ENCODE measurements around the gene LCP2. TPM values are rescaled to one million over a fixed set of nuclear protein-coding genes. Genes with fewer than 3 reads are reported as not detected.

The LCP2 gene
- total RNA-seq, 1 experiment from 2014 or later, result 0.72 TPM

DNA sequence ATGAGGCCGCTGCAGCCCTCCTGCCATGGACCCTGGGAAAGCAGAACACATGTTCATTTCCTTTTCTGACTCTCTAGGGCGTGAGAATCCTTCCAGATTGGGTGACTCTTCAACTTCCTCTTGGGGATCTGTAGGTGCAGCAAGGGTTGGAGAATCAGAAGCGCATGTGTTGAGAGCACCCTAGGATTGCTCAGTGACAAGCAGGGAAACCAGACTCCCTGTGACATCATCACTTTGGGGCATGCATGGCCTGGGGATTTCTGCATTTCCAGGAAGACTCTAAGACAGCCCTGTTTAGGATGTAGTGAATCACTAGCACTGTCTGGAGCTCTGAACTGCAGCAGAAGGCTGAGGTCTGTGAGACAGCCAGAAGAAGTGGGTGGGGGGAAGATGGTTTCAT is 15.1 kb upstream of the LCP2 start (continued):
- TF ChIP-seq, protein P1, sequence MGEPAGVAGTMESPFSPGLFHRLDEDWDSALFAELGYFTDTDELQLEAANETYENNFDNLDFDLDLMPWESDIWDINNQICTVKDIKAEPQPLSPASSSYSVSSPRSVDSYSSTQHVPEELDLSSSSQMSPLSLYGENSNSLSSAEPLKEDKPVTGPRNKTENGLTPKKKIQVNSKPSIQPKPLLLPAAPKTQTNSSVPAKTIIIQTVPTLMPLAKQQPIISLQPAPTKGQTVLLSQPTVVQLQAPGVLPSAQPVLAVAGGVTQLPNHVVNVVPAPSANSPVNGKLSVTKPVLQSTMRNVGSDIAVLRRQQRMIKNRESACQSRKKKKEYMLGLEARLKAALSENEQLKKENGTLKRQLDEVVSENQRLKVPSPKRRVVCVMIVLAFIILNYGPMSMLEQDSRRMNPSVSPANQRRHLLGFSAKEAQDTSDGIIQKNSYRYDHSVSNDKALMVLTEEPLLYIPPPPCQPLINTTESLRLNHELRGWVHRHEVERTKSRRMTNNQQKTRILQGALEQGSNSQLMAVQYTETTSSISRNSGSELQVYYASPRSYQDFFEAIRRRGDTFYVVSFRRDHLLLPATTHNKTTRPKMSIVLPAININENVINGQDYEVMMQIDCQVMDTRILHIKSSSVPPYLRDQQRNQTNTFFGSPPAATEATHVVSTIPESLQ (CRISPR knock-in tag; IDR thresholded peaks at IDR 0.05), result no peak
- TF ChIP-seq CREM (CRISPR knock-in tag; IDR thresholded peaks at IDR 0.05), result no peak
- TF ChIP-seq ZNF416 (CRISPR knock-in tag; IDR thresholded peaks at IDR 0.05), result no peak
- TF ChIP-seq, protein P2, sequence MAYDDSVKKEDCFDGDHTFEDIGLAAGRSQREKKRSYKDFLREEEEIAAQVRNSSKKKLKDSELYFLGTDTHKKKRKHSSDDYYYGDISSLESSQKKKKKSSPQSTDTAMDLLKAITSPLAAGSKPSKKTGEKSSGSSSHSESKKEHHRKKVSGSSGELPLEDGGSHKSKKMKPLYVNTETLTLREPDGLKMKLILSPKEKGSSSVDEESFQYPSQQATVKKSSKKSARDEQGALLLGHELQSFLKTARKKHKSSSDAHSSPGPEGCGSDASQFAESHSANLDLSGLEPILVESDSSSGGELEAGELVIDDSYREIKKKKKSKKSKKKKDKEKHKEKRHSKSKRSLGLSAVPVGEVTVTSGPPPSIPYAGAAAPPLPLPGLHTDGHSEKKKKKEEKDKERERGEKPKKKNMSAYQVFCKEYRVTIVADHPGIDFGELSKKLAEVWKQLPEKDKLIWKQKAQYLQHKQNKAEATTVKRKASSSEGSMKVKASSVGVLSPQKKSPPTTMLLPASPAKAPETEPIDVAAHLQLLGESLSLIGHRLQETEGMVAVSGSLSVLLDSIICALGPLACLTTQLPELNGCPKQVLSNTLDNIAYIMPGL (CRISPR knock-in tag; IDR thresholded peaks at IDR 0.05), result no peak
- no peak for TF ChIP-seq ZNF263 (CRISPR knock-in tag; IDR thresholded peaks at IDR 0.05; ENCODE audit: low read depth)
- TF ChIP-seq, protein P3, sequence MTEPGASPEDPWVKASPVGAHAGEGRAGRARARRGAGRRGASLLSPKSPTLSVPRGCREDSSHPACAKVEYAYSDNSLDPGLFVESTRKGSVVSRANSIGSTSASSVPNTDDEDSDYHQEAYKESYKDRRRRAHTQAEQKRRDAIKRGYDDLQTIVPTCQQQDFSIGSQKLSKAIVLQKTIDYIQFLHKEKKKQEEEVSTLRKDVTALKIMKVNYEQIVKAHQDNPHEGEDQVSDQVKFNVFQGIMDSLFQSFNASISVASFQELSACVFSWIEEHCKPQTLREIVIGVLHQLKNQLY (CRISPR knock-in tag; IDR thresholded peaks at IDR 0.05), result no peak
- no peak for TF ChIP-seq ZNF671 (CRISPR knock-in tag; IDR thresholded peaks at IDR 0.05)

DNA sequence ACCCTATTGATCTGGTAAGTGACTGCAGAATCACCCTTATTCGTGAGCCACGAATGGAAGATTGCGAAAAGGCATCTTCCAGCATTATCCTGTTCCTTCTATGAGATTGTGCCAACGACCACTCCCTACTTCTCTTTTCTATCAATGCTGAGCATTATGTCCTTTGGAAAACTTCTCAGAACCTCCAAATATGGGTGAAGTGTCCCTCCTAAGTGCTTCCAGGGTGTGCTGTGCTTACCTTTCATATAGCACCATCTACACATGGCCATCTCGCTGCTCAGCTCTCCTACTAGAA is 14.7 kb upstream of the LCP2 start:
- no peaks in the 10 kb centered on the region; the same call in 1 of the 2 replicates for H3K27me3 Mint-ChIP-seq (ENCODE audit: low read depth)
- H3K9me3 Mint-ChIP-seq, result no peaks in the 10 kb centered on the region
- no peak overlapping the region for H3K27ac Mint-ChIP-seq
- H3K36me3 Mint-ChIP-seq, result no peaks in the 10 kb centered on the region
- CTCF ChIA-PET, result no interaction called here
- DNase-seq (ENCODE audit: low spot score) (no peak), ATAC-seq (no peak)
- POLR2A ChIA-PET, result interaction anchor here (1.9 kb wide), 1 partner anchor 41 kb away, joined by 5 read pairs; no protein-coding TSS in a partner anchor
- TF ChIP-seq GTF2I (CRISPR knock-in tag; conservative IDR thresholded peaks at IDR 0.05) (no peak), ESRRA (CRISPR knock-in tag; IDR thresholded peaks at IDR 0.05; ENCODE audit: borderline replicate concordance) (no peak), ZNF219 (CRISPR knock-in tag; IDR thresholded peaks at IDR 0.05; ENCODE audit: borderline replicate concordance) (no peak), ZNF396 (CRISPR knock-in tag; IDR thresholded peaks at IDR 0.05; ENCODE audit: borderline replicate concordance) (no peak), GRHL2 (CRISPR knock-in tag; IDR thresholded peaks at IDR 0.05; ENCODE audit: insufficient replicate concordance, severe bottlenecking) (no peak), MXD4 (CRISPR knock-in tag; IDR thresholded peaks at IDR 0.05; ENCODE audit: borderline replicate concordance) (no peak), NFATC4 (CRISPR knock-in tag; IDR thresholded peaks at IDR 0.05) (no peak), ATF1 (CRISPR knock-in tag; IDR thresholded peaks at IDR 0.05) (no peak), IRF2 (CRISPR knock-in tag; IDR thresholded peaks at IDR 0.05; ENCODE audit: borderline replicate concordance, low read depth) (no peak), FOXJ3 (CRISPR knock-in tag; IDR thresholded peaks at IDR 0.05; ENCODE audit: borderline replicate concordance) (no peak), SP1 (CRISPR knock-in tag; conservative IDR thresholded peaks at IDR 0.05) (no peak), ETV6 (CRISPR knock-in tag; IDR thresholded peaks at IDR 0.05) (no peak)
- TF ChIP-seq, protein P4, sequence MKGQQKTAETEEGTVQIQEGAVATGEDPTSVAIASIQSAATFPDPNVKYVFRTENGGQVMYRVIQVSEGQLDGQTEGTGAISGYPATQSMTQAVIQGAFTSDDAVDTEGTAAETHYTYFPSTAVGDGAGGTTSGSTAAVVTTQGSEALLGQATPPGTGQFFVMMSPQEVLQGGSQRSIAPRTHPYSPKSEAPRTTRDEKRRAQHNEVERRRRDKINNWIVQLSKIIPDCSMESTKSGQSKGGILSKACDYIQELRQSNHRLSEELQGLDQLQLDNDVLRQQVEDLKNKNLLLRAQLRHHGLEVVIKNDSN (CRISPR knock-in tag; IDR thresholded peaks at IDR 0.05), result no peak
- TF ChIP-seq, protein P5, sequence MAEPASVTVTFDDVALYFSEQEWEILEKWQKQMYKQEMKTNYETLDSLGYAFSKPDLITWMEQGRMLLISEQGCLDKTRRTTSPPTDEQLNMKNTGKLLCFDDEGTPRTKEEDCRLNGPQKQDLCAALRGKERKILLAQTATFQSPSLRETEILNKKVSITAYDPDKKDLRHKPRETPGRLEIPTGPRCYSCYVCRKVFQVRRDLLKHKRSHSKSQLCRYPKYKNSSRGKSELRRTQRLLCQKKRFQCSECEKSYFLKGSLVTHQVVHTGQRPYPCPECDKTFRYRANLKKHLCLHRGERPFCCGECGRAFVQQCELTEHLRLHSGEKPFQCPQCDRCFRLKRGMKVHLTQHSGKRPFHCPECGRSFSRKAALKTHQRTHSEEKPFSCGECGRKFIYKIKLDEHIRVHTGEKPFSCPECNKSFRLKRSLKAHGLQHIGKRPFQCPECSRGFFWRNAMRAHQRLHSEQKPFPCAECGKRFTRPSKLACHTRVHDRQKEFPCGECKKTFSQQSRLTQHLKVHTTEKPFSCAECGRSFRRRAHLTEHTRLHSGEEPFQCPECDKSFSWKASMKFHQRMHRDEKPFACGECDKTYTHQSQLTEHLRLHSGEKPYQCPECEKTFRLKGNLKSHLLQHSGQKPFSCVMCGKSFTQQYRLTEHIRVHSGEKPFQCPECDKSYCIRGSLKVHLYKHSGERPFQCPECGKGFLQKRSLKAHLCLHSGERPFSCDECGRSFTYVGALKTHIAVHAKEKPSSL (CRISPR knock-in tag; conservative IDR thresholded peaks at IDR 0.05), result no peak
- TF ChIP-seq, protein P6, sequence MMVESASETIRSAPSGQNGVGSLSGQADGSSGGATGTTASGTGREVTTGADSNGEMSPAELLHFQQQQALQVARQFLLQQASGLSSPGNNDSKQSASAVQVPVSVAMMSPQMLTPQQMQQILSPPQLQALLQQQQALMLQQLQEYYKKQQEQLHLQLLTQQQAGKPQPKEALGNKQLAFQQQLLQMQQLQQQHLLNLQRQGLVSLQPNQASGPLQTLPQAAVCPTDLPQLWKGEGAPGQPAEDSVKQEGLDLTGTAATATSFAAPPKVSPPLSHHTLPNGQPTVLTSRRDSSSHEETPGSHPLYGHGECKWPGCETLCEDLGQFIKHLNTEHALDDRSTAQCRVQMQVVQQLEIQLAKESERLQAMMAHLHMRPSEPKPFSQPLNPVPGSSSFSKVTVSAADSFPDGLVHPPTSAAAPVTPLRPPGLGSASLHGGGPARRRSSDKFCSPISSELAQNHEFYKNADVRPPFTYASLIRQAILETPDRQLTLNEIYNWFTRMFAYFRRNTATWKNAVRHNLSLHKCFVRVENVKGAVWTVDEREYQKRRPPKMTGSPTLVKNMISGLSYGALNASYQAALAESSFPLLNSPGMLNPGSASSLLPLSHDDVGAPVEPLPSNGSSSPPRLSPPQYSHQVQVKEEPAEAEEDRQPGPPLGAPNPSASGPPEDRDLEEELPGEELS (CRISPR knock-in tag; IDR thresholded peaks at IDR 0.05), result no peak
- TF ChIP-seq, protein P7, sequence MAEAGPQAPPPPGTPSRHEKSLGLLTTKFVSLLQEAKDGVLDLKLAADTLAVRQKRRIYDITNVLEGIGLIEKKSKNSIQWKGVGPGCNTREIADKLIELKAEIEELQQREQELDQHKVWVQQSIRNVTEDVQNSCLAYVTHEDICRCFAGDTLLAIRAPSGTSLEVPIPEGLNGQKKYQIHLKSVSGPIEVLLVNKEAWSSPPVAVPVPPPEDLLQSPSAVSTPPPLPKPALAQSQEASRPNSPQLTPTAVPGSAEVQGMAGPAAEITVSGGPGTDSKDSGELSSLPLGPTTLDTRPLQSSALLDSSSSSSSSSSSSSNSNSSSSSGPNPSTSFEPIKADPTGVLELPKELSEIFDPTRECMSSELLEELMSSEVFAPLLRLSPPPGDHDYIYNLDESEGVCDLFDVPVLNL (CRISPR knock-in tag; IDR thresholded peaks at IDR 0.05; ENCODE audit: borderline replicate concordance, low read depth), result no peak
- TF ChIP-seq, protein P8, sequence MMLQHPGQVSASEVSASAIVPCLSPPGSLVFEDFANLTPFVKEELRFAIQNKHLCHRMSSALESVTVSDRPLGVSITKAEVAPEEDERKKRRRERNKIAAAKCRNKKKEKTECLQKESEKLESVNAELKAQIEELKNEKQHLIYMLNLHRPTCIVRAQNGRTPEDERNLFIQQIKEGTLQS (CRISPR knock-in tag; conservative IDR thresholded peaks at IDR 0.05), result no peak
- peaks cover 37% of the 10 kb centered on the region for H3K4me1 Mint-ChIP-seq
- no peak overlapping the region for H3K4me3 Mint-ChIP-seq

All from WTC11 (cell line).